Anterior cingulate cortex (tissue), 58 donors: ENCODE results near the gene ZIC5.

ENCODE experiments used
- DNase-seq, 58 donors: peaks; one replicate each; lab custom pipeline; 2025; lab: John Stamatoyannopoulos, UW

Gene ZIC5

DNA sequence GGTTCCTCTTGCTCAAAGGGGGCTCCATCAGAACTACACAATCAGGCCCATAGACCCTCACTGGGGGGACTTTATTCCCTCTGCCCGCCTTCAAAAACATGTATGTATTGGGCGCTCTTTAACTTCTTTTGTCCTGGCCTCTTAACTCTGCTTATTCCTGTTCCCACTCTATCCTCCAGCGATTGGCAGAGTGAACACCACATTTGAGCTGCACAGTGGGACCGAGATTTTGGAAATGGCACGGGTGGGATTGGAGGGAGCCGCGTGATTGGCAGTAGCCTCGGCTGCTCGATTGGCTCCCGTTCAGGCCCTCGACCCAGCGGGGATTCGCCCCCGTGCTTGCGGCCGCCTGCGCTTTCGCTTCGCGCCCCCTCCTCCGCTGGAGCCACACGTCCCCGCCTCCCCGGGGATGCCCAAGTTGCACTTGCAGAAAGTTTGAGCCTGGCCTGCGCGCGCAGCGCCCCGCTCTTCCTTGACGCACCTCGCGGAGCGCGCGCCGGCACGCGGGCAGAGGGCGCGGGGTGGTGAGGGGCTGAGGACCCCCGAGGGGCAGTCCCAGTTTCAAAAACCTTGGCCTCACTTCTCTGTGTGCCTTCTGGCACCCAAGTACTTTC is at the start of gene ZIC5:
TSS of gene ZIC5 (minus strand) at position 192 of the 614 bp plus-strand sequence. CDS start at position 28, 164 bp downstream.
- peak in 40 of 58 donors; percentile 19 to 90 (median 65) for DNase-seq

DNA sequence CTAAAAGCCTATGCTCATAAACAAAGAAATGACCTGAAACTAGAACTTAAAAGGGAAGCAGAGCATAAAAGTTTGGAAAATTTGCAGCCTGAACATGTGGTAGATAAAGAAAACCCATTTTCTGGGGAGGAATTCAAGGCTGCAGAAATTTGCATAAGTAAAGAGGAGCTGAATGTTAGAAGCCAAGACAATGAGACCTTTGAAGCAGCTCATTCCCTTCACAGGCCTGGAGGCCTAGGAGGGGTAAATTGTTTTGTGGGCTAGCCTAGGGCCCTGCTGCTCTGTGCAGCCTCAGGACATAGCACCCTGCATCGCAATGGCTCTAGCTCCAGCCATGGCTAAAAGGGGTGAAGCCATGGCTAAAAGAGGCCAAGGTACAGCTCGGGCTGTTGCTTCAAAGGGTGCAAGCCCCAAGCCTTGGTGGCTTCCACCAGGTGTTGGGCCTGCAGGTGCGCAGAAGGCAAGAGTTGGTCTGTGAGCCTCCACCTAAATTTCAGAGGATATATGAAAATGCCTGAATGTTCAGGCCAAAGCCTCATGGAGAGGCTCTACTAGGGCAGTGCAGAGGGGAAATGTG is 48.3 kb upstream of the ZIC5 start:
- DNase-seq: no peak

DNA sequence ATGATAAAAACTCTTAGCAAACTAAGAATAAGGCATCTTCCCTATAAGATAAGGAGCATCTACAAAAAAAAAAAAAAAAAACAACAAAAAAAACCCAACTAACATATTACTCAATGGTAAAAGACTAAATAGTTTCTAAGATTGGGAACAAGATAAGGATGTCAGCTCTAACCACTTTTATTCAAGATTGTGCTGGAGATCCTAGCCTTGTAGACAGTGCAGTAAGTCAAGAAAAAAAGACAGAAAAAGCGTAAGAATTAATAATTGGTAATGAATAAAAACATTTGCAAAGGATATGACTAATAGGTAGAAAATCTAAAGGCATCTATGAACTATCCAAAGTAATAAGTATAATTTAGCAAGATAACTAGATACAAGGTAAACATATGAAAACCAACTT is 43.1 kb upstream of the ZIC5 start:
- no peak for DNase-seq

DNA sequence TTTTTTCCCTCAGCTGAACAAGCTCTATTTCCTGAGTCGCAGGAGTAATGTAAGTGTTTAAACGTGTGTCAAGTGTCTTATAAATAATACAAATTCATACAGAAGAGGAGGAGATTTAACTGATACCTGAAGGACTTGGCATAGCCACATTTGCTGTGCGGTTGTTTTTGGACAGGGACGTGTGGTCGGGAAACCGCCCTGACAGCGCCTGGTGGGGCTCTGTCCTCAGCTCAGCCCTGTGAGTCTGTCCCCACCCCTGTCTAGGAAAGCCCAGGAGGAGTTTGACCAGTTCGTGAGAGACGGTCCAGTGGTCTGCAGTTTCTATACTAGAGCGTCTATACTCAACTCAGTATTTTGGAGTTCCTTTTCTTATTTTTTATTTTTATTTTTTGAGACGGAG is 26.7 kb upstream of the ZIC5 start:
- no peak for DNase-seq

DNA sequence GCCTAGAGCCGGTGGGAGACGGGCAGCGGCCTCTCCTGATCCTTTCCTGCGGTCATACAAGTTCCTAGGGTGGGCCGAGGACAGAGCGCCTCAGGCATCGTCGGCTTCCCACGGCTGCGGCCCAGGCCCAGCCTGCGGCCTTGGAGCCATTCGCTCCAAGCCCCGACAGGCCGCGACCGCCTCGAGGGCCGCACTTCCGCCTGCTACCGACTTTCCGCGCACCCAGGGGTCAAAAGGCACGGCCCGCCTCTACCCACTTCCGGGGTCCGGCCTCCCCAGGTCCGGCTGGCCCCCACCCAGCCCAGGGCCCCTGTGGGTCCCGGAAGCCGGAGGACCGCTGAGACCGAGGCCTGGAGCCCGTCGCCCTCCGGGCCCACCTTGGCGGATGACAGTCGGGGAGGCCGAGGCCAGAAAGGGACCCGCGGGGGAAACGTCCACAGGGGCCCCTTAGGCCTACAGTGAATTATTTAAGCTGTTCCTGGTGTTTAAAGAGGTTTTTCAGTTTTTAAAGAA is 26.2 kb upstream of the ZIC5 start:
- no peak for DNase-seq

DNA sequence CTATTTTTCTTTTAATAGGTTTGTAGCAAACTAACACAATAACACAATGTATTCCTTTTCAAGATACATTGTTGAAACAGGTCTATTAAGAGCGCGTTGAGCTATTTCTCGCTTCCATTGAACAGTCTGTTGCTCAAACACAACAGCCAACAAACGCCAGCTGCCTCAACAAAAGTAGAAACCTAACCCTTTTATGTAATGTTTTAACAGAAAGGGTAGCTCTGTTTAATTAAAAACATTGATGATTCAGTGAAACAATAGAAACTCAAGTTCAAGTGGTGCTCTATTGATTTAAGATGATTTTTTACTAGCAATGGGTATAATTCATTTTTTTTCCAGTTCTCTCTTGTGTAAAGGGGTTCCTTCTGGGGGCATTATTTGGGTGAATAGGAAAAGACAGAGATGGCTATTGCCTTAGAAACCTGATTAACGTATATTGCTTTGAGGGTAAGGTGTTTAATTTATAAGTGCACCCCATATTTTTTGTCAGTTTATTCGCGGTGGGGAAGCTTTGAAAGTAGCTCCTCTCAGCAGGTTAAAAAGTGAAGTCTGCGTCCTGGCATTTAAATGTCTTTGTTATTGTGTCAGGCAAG is 24.9 kb upstream of the ZIC5 start:
- DNase-seq: no peak

DNA sequence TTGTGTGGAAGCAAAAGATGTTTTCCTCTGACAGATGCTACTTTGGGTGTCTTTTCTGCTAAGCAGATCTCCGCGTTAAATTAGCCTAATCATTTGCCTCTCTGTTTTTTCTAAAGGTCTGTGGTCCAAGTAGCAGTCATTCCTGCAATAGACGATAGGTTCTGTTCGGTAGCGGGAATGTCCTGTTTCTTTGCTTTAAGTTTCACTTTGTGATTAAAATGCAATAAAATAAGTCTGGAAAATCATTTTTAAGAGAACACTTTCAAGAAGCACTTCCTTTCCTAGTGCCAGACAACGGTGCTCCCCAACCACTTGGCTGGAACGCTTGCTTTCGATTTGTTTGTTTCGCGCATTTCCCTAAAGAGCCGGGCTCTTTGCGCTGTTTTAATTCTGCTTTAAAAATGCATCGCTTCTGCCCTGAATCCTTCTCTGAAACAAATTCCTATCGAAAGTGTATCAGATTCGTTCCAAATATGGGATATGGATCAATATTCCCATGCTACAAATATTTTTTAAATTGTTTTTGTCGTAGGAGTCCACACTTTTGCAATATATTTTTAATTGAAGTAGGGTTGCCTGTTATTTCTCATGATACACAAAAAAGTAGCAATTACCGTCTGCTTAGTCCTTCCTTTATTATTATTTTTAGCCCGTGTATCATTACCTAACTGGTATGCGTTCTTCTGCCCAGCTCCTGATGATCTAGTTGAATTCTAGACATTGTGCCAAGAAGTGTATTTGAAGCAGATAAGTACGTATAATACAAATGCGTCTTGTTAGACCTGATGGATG is 24.2 kb upstream of the ZIC5 start:
- DNase-seq: no peak

DNA sequence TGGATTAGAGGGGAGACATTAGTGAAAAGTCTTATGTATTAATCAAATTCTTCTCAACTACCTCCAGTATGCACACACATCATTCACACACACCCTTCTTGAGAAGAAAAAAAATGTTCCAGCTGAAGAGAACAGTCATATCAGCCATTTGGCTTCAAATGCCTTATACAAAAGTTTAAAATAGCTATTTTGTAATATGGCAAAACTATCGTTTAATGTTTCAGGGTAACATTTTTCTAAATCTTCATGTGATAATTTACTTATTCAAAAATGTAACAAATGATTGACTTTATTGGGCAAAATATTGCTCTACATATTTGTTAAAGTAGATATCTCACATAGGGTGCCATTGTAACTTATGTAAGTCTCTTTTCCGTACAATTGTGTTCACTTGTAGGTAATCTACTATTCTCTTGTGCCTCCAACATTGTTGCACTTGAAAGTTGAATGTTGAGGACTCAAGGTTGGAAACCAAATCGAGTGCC is 23.6 kb upstream of the ZIC5 start:
- no peak for DNase-seq

DNA sequence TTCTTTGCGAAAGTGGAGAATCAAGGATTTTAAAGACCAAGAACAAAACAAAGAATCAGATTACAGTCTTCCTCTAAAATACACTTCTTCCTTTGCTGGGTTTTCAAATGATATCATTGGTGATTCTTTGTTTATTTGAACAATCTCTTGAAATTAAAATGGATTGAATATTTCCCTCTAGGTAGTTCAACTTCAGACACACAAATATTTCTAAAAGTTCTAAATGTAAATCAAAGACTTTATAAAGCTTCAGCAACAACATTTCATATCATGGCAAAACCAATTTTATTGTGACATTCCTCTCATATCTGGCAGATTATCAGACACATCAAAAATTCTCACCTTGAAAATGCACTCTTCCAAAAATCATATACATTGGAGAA is 23.1 kb upstream of the ZIC5 start:
- no peak for DNase-seq

DNA sequence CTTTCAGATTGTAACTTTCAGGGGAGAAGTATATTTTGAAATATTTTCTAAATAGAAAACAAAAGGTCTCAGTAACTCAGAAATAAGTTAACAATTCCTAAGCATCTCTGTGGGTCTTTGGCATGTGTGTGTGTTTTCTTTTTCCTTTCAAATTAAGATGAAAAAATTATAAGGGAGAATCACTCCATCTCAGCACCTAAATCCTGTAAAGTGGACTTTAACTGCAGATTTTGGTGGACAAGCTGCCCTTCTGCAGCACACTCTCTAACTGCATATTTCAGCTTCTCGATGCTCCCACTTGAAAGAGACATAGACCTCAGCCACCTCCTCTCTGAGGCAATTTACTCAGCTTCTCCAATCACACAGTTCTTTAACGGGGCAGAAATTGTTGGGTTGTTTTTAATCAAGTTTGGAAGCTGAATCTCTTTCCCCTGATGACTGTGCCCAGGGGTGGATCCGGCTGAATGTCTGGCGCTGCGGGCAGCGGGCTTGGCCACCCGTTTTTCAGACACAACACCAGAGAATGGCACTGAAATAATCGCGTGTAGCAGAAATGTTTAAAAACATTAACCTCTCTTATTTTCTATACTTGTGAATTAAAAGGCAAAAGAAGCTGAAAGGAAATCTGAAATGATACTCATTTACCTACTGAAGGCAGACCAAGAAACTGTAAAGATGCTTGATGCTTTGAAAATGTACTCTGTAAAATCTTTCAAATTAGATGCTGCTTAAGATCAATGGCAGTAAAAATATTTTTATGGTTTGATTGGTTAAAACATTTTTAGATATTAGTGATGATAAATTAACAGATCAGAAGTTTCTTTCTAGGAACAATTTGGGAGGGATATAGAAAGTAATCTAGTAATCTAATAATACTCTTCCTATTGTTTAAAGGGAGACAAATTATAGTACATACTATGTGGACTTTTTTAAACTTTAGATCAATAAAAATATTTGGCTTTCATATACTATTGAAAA is 22.4 kb upstream of the ZIC5 start:
- DNase-seq: no peak

DNA sequence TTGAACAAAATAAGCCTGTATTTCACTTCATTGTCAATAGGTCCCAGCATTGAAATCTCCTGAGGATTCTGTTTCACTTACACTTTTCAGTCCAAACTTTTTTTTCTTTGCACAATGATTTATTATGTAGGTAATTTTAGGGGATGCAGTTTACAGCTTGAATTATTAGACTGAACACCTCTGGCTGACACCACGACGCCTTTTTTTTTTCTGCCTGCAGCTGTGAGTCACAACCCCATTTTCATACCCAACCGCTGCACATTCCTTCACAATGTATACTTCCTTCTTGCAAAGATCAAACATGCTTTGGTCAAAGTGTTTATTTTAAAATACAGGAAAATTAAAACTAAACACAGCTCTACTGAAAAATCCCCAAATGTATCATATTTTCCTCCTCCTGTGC is 21.4 kb upstream of the ZIC5 start:
- no peak for DNase-seq

DNA sequence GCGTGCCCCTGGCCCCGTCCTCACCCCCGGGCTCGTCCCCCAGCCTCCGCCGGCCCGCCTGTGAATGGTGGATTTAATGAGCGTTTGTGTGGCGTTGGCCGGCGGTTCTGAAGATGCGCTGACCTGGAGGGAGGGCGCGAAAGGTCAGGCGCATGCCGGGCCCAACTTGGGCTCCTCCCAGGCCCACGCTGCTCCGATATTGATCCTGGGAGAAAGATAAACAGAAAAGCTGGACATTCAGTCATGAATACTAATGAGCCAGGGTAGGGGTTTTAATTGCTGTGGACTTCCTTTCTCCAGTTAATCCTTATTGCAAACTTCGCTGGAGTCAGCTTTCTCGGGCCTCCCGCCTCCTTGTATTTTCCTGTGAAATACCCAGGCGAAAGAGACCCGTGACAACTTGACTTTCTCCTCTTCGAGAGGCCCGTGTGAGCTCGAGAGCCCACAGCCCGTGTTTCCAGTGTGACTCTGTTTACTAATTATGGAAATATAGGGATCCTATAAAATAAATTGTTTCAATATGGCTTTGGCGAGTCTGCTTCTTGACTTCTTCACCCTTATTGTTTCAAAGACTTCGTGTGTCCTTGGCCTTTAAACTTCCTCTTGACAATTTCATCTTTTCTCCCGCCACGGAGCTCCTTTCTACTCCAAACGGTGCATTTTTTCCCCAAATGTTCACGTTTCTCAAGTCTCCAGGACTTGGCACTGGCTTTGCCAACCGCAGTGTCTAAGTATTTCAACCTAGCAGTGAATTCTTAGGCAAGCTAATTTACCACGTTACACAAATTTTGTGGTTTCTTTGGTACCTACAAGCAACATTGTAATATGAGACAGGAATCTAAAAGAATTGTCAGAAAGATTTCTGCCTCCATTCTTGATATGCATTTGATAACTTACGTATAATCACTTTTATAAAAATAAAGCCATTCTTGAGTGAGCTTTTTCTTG is 20.5 kb upstream of the ZIC5 start:
- DNase-seq: no peak

DNA sequence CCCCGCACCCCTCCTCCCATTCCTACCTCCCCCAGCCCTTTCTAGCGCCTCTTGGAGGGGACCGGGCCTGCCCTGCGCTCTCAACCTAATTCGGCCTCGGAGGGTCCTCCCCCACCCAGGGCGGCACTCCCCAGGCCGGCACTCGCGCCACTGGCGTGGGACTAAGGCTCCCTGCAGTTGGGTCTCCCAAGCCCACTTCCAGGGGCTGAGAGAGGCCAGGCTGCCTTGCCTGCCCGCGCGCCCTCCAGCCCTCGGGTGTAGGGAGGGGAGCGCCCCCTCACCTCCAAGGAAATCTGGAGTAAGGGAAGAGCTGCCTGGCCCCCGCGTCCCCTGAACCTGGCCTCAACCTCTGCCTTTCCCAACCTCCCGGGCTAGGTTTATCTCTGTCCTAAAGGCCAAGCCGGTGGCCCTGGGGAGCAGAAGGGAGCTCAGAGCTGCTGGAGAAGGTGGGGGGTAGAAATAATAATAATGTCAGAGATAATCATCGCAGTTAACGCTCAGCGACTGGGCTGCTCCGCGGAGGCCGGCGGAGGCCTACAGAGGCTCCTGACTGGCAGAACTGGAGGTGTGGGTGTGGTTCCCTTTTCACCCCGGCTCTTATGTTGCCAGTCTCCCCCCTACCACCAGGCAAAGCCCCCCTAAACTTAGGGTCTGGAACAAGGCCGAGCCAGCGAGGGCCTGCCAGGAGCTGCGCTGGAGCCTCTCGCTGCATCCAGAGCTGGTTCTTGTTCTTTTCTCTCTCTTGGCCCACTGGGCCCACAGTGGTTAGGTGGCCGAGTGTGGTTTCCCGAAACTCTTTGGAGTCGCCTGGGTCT is 19.7 kb upstream of the ZIC5 start:
- no peak for DNase-seq

DNA sequence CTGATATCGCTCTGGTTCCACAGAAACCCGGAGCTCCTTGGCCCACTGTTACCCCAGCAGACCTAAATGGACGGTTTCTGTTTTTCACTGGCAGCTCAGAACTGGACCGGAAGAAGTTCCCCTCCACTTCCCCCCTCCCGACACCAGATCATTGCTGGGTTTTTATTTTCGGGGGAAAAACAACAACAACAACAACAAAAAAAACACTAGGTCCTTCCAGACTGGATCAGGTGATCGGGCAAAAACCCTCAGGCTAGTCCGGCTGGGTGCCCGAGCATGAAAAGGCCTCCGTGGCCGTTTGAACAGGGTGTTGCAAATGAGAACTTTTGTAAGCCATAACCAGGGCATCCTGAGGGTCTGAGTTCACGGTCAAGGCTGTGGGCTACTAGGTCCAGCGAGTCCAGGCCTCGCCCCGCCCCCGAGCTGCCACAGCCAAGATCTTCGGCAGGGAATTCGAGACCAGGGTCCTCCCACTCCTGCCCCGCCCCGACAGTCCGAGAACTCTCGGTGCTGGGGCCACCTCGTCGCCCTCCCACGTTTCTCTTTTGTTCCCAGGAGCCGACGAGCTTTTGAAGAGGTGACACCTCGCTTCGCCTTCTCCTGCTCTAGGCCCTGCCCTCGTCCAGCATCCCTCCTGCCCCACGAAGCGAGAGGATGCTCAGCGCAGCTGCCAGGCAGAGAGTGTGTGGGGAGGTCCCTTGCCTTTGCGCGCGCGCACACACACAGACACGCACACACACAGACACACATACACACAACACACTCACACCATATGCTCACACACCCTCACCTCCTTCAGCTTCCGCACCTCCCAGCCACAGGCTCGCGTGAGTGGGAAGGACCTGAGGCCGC is 18.8 kb upstream of the ZIC5 start:
- DNase-seq: peak in 13 of 58 donors; percentile 24 to 75 (median 48)

DNA sequence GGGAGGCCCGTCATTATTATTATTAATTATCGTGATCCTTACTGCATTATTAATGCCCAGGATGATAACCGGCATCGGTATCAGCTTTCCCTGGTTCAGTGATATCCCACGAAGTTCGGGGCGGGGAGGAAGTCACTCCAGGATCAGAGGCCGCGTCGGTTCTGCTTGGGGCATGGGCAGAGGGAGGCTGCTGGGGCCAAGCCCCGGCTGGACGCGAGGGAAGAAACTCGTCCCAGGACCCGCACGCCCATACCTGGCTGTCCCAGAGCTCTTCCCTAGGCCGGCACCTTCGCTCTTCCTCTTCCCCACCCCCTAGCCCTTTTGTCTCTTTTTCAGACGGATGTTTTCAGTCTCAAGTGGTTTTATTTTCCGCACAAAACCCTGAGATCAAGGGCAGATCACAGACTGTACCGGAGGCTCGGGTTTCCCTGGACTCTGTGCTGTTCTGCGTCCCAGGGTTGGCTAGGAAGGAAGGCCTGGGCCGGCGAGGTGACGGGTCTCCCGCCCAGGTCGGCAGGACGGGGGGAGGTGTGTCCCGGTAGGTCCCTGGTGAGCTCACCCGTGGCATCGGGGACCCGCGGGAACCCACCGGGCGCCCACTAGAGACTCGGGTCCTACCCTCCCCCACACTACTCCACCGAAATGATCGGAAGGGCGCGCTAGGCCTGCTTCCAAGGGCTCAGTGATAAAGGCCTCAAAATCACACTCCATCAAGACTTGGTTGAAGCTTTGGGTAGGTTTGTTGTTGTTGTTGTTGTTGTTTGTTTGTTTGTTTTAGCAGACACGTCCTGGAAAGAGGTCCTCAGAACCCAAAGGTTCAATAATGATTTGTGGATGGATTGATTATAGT is 17.9 kb upstream of the ZIC5 start:
- no peak for DNase-seq
